RWPE2 (cell line): Measurements from ENCODE around the gene DCBLD2.

ENCODE experiments used
- ATAC-seq: fragments of 200-7000 bp; cut with Tn5 transposase; 3 replicates; pipeline ENCODE4 v1.9.1; 2021; ENCODE audit warnings: low read depth
- DNase-seq: peaks from one replicate; pipeline ENCODE4 v3.0.0-alpha.2; 2020; ENCODE audit warnings: low spot score
- H3K27ac ChIP-seq: fragments of 450-650 bp; 2 replicates; pipeline ENCODE4 v1.5.1; 2017; ENCODE audit warnings: mild to moderate bottlenecking; ENCODE audit not compliant: poor library complexity, severe bottlenecking
- H3K27me3 ChIP-seq: fragments of 250-450 bp; sonication (Bioruptor Pico); 2 replicates; pipeline ENCODE4 v1.5.1; 2021; ENCODE audit warnings: mild to moderate bottlenecking, moderate library complexity; ENCODE audit not compliant: insufficient read depth, poor library complexity, severe bottlenecking
- H3K36me3 ChIP-seq: fragments of 250-450 bp; sonication (Bioruptor Pico); 2 replicates; pipeline ENCODE4 v1.5.1; 2020; ENCODE audit warnings: low read depth, mild to moderate bottlenecking, moderate library complexity
- H3K4me1 ChIP-seq: fragments of 250-450 bp; sonication (Bioruptor Pico); 2 replicates; pipeline ENCODE4 v1.5.1; 2021; ENCODE audit warnings: mild to moderate bottlenecking, moderate library complexity; ENCODE audit not compliant: insufficient read depth, poor library complexity, severe bottlenecking
- H3K4me3 ChIP-seq: fragments of 250-450 bp; sonication (Bioruptor Pico); 2 replicates; pipeline ENCODE4 v1.5.1; 2021; ENCODE audit warnings: mild to moderate bottlenecking, moderate library complexity; ENCODE audit not compliant: severe bottlenecking
- H3K9me3 ChIP-seq: fragments of 250-450 bp; sonication (Bioruptor Pico); 2 replicates; pipeline ENCODE4 v1.5.1; 2021; ENCODE audit warnings: mild to moderate bottlenecking, moderate library complexity; ENCODE audit not compliant: severe bottlenecking
- TF ChIP-seq, protein P1 (sequence below): fragments of 450-650 bp; IDR thresholded peaks from one replicate; pipeline ENCODE4 v1.5.1; 2017; ENCODE audit warnings: mild to moderate bottlenecking, moderate library complexity; ENCODE audit not compliant: poor library complexity, severe bottlenecking

DCBLD2 gene

DNA sequence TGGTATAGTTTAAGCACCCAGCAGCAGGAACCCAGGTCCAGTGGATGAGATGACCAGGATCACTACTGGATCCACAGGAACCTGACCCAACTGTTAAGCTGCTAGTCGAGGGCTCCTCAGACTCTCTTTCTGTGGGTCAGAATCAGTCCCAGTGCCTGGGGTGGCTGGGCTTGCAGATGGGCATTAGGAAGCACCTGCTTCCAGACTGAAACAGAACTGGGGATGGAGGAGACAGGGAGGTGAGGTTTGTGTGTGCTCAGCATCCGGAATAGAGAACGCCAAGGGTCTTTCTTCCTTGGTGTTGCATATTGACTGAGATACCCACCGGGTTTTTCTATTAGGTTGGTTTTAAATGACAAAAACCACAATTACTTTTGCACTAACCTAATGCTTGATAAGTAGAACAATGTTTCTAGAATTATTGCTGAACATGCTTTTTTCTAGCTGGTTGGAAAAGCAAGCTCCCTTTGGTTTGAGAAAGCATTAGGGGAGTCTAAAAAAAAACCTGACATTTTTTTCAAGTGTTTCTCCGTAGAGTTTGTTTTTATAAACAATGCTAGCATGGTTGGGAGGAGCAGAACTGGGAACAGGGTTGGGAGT, 137.6 kb downstream of the DCBLD2 start:
- DNase-seq (no peak), ATAC-seq (no peak)
- Histone ChIP-seq H3K9me3 (no peaks in the 10 kb centered on the region), H3K4me1 (no peaks in the 10 kb centered on the region), H3K27ac (no peak overlapping the region), H3K36me3 (no peaks in the 10 kb centered on the region), H3K27me3 (no peaks in the 10 kb centered on the region), H3K4me3 (no peak overlapping the region)
- TF ChIP-seq, protein P1, sequence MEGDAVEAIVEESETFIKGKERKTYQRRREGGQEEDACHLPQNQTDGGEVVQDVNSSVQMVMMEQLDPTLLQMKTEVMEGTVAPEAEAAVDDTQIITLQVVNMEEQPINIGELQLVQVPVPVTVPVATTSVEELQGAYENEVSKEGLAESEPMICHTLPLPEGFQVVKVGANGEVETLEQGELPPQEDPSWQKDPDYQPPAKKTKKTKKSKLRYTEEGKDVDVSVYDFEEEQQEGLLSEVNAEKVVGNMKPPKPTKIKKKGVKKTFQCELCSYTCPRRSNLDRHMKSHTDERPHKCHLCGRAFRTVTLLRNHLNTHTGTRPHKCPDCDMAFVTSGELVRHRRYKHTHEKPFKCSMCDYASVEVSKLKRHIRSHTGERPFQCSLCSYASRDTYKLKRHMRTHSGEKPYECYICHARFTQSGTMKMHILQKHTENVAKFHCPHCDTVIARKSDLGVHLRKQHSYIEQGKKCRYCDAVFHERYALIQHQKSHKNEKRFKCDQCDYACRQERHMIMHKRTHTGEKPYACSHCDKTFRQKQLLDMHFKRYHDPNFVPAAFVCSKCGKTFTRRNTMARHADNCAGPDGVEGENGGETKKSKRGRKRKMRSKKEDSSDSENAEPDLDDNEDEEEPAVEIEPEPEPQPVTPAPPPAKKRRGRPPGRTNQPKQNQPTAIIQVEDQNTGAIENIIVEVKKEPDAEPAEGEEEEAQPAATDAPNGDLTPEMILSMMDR = no peak

DNA sequence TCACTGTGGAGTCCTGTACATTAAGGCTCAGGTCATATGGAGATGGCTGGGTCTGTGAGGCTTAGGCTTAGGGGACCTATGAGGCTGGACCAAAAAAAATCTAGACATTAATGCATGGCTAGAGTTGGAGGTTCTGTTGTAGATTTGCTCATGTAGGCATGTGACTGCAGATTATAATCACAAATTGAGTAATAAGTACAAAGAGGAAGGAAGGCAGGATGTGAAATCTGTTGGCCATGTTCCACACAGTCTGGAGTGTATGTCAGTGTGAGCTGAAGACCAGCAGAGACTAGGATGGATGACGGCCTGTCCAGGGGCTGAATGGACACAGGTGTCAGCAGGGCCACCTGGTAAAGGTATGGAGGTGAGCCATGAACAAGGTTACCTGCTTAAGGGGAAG, 138.4 kb downstream of the DCBLD2 start, which contains the start of gene ST3GAL6:
TSS of gene ST3GAL6 (plus strand) at position 265 of the 400 bp plus-strand sequence. CDS start 5,101 bp downstream, outside the sequence.
- Histone ChIP-seq H3K27me3 (no peaks in the 10 kb centered on the region), H3K36me3 (no peaks in the 10 kb centered on the region), H3K4me1 (no peaks in the 10 kb centered on the region), H3K9me3 (no peaks in the 10 kb centered on the region), H3K4me3 (no peak within 1 kb of the TSS), H3K27ac (no peak within 1 kb of the TSS)
- no peak for DNase-seq
- TF ChIP-seq, protein P1 = no peak
- peak; percentile 33; the same call in 1 of the 3 replicates for ATAC-seq

DNA sequence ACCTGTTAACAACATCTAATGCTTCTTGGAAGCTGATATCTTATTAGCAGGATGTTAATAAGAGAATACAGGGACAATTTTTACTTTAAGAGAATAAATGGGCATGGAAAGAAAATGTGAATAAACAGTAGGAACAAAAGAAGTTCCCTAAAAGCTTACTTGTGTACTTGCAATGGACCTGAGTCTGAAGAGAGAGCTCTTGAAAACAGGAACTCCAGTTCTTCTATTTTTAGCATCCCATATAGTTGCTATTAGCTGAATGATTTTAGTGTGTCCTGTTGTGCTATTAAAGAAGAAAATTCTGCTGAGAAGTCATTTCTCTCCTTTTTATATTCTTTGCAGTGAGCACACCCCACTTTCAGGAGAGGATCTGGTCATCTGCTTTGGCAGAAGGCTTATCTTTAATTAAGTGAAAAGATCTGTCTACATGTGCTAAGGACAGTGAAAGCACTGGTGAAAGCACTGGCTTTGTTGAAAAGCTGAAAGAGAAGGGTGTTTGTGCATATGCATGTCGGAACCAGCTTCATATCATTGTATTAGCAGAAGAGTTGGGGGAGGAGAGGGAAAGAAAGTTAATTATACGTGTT, 139.8 kb downstream of the DCBLD2 start:
- no peaks in the 10 kb centered on the region for H3K9me3 ChIP-seq
- H3K4me1 ChIP-seq = no peaks in the 10 kb centered on the region
- H3K27me3 ChIP-seq = no peaks in the 10 kb centered on the region
- no peak overlapping the region for H3K27ac ChIP-seq
- no peaks in the 10 kb centered on the region for H3K36me3 ChIP-seq
- no peak for DNase-seq
- no peak overlapping the region for H3K4me3 ChIP-seq
- ATAC-seq = no peak
- TF ChIP-seq, protein P1 = no peak

DNA sequence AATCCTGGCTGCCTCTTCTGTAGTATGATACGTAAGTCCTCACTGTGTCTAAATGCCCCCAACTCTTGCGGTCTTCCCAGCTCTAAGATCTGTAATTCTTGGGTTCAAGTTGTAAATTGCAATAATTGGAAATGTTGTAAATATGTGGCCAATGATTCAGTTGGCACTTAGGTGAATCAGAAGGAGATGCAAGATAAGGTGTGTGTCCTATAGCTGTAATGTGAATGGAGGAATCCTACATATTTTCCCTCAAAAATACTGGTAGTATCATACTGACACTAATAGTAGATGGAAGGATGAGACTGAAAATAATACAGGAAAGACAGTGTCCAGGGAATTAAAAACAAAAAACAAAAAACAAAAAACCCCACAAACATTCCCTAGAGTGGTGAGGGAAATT, 141.9 kb downstream of the DCBLD2 start:
- no peak overlapping the region for H3K27ac ChIP-seq
- TF ChIP-seq, protein P1 = no peak
- H3K36me3 ChIP-seq = no peaks in the 10 kb centered on the region
- ATAC-seq (no peak), DNase-seq (no peak)
- H3K9me3 ChIP-seq = no peaks in the 10 kb centered on the region
- H3K4me3 ChIP-seq = no peak overlapping the region
- no peaks in the 10 kb centered on the region for H3K4me1 ChIP-seq
- no peaks in the 10 kb centered on the region for H3K27me3 ChIP-seq

DNA sequence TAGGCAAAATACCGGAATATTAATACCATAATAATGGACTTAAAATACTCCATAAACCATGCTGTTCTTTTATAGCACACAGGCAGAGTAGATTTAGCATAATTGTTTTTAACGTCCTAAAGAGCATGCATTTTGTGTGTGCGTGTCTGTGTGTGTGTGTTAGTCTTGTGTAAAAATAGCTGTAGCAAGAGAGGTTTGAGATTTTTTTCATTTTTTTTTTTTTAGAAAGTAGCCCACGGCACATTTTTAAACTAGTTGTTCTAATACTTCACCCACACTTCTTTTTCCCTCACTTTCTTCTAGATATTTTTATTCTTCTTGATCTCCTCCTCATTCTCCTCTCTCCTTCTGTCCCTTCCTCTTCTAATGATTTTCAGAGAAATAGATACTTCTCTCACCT, 145.9 kb downstream of the DCBLD2 start:
- TF ChIP-seq, protein P1 = no peak
- H3K9me3 ChIP-seq = no peaks in the 10 kb centered on the region
- no peak overlapping the region for H3K27ac ChIP-seq
- H3K27me3 ChIP-seq = no peaks in the 10 kb centered on the region
- H3K4me1 ChIP-seq = no peaks in the 10 kb centered on the region
- H3K4me3 ChIP-seq = no peak overlapping the region
- no peaks in the 10 kb centered on the region for H3K36me3 ChIP-seq
- ATAC-seq = no peak
- DNase-seq = no peak
